OCI-LY3 (cell line): Measurements from ENCODE around the gene RNF13.

Experiments used
- EZH2phosphoT487 ChIP-seq: fragments of 200-600 bp; shearing (Covaris generic); IDR thresholded peaks from 2 replicates; pipeline ENCODE4 v1.6.1; 2018; ENCODE audit warnings: antibody characterized with exemption, mixed run types, low read depth
- TF ChIP-seq, protein P1 (sequence below): fragments of 200-600, 300-600 bp; sonication (generic); IDR thresholded peaks from 2 replicates; pipeline ENCODE4 v1.5.1; 2014; ENCODE audit warnings: antibody characterized with exemption, low read length, low read depth

- no peak for TF ChIP-seq EZH2phosphoT487
- TF ChIP-seq, protein P1, sequence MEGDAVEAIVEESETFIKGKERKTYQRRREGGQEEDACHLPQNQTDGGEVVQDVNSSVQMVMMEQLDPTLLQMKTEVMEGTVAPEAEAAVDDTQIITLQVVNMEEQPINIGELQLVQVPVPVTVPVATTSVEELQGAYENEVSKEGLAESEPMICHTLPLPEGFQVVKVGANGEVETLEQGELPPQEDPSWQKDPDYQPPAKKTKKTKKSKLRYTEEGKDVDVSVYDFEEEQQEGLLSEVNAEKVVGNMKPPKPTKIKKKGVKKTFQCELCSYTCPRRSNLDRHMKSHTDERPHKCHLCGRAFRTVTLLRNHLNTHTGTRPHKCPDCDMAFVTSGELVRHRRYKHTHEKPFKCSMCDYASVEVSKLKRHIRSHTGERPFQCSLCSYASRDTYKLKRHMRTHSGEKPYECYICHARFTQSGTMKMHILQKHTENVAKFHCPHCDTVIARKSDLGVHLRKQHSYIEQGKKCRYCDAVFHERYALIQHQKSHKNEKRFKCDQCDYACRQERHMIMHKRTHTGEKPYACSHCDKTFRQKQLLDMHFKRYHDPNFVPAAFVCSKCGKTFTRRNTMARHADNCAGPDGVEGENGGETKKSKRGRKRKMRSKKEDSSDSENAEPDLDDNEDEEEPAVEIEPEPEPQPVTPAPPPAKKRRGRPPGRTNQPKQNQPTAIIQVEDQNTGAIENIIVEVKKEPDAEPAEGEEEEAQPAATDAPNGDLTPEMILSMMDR: no peak
Measured at GRCh38 chr3:149871855-149872254, 58.8 kb downstream of the RNF13 start.
